ENCODE data around the gene WDR93.

WDR93 gene

GRCh38 chr15:89749951-89750559 lies 59.4 kb downstream of the WDR93 start:
- ChIA-PET CTCF (interaction anchor here (0.6 to 17.0 kb wide), 7 partner anchors 10 to 343 kb away, joined by 3 to 344 read pairs (median 4); no protein-coding TSS in a partner anchor), POLR2A (interaction anchor here (0.7 to 2.1 kb wide), 5 partner anchors 10 to 252 kb away, joined by 3 to 8 read pairs (median 3); partner anchors contain the start of gene AP3S2)
- Histone ChIP-seq H3K27ac (ENCODE audit: extremely low read depth, low read depth, low read length) (peak overlapping the region; percentile 77; the same call in 1 of the 2 replicates), H3K4me1 (ENCODE audit: control insufficient read depth, insufficient read depth, low read length) (peaks cover 8% of the 10 kb centered on the region; the same call in 1 of the 2 replicates), H3K36me3 (ENCODE audit: control insufficient read depth in 2 of 2, insufficient read depth in 1 of 2, low read length in 2 of 2) (no peaks in the 10 kb centered on the region; a peak in 1 of 3 replicates), H3K4me3 (ENCODE audit: low read depth, low read length) (peak overlapping the region; percentile 45), H3K9me3 (ENCODE audit: control insufficient read depth, insufficient read depth, low read depth, low read length) (no peaks in the 10 kb centered on the region)
- TF ChIP-seq ZNF350 (tag by site-specific recombination; IDR thresholded peaks at IDR 0.05) (no peak), ZNF530 (tag by site-specific recombination; IDR thresholded peaks at IDR 0.05; ENCODE audit: low read depth) (no peak), ZNF169 (tag by site-specific recombination; IDR thresholded peaks at IDR 0.05) (no peak)

DNA sequence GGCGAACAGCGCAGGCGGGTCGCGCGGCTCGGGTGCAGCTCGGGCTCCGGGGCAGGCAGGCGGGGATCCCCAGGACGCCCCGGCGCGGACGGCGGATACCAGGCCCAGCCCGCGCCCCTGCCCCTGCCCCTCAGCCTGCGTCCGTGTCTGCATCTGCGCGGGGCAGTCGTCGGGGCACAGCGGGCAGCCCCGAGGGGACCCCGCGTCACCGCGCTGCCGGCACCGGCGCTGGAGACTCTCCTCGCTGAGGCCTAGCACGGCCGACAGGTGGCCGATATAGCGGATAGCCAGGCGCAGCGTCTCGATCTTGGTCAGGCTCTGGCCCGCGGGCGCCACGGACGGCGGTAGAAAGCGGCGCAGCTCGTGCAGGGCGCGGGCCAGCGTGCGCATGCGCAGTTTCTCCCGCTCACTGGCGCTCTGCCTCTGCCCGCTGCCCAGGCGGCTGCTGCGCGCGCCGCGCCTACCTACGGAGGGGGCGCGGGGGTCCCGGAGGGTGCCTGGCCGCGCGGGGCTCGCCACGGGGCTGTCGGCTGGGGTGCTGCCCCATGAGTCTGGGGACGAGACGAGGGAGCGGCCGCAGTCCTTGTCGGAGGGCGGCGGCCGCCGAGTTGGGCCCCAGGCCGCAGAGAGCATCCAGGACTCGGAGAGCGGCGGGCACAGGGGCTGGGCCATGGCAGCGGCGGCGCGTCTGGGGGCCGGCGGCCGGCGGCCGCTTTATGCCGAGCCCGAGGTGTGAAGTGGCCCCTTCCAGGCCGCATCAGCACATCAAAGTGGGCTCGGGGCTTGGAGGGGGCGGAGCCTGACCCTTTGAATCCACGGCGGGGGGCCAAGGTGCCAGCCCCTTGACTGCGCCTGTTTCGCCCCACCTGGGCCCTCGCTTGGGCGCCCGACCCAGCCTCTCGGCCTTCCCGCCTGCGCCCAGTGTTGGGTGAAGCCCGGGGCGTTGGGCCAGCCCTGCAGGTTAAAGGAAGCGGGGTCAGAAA lies 60.2 kb downstream of the WDR93 start, which contains the start of gene MESP1:
Gene MESP1 (minus strand): TSS at position 690 of the 983 bp plus-strand sequence. CDS start 18 bp downstream, at position 672.
- ChIA-PET POLR2A (interaction anchor here (0.7 to 2.1 kb wide), 6 partner anchors 10 to 251 kb away, joined by 3 to 8 read pairs (median 3); partner anchors contain the start of gene AP3S2), CTCF (interaction anchor here (0.6 to 17.0 kb wide), 9 partner anchors 10 to 343 kb away, joined by 3 to 344 read pairs (median 4); no protein-coding TSS in a partner anchor)
- peak within 1 kb of the TSS; percentile 77; the same call in 1 of the 2 replicates for H3K27ac ChIP-seq (ENCODE audit: extremely low read depth, low read depth, low read length)
- peak within 1 kb of the TSS; percentile 54 for H3K4me3 ChIP-seq (ENCODE audit: low read depth, low read length)
- H3K9me3 ChIP-seq (ENCODE audit: control insufficient read depth, insufficient read depth, low read depth, low read length), result no peaks in the 10 kb centered on the region
- peaks cover 8% of the 10 kb centered on the region; the same call in 1 of the 2 replicates for H3K4me1 ChIP-seq (ENCODE audit: control insufficient read depth, insufficient read depth, low read length)
- H3K36me3 ChIP-seq (ENCODE audit: control insufficient read depth in 2 of 2, insufficient read depth in 1 of 2, low read length in 2 of 2), result no peaks in the 10 kb centered on the region; a peak in 1 of 3 replicates
- TF ChIP-seq ZNF302 (tag by site-specific recombination; IDR thresholded peaks at IDR 0.05; ENCODE audit: low read depth), result no peak
- TF ChIP-seq, protein P1, sequence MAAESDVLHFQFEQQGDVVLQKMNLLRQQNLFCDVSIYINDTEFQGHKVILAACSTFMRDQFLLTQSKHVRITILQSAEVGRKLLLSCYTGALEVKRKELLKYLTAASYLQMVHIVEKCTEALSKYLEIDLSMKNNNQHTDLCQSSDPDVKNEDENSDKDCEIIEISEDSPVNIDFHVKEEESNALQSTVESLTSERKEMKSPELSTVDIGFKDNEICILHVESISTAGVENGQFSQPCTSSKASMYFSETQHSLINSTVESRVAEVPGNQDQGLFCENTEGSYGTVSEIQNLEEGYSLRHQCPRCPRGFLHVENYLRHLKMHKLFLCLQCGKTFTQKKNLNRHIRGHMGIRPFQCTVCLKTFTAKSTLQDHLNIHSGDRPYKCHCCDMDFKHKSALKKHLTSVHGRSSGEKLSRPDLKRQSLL (tag by site-specific recombination; IDR thresholded peaks at IDR 0.05), result peak; percentile 77
- peak; percentile 97 for TF ChIP-seq SCRT2 (tag by site-specific recombination; IDR thresholded peaks at IDR 0.05)
- peak; percentile 38; the same call in 1 of the 2 replicates for TF ChIP-seq ZNF335 (tag by site-specific recombination; conservative IDR thresholded peaks at IDR 0.05)
- no peak for TF ChIP-seq ZNF76 (tag by site-specific recombination; IDR thresholded peaks at IDR 0.05; ENCODE audit: borderline replicate concordance, low read depth)
- TF ChIP-seq, protein P2, sequence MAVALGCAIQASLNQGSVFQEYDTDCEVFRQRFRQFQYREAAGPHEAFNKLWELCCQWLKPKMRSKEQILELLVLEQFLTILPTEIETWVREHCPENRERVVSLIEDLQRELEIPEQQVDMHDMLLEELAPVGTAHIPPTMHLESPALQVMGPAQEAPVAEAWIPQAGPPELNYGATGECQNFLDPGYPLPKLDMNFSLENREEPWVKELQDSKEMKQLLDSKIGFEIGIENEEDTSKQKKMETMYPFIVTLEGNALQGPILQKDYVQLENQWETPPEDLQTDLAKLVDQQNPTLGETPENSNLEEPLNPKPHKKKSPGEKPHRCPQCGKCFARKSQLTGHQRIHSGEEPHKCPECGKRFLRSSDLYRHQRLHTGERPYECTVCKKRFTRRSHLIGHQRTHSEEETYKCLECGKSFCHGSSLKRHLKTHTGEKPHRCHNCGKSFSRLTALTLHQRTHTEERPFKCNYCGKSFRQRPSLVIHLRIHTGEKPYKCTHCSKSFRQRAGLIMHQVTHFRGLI (tag by site-specific recombination; IDR thresholded peaks at IDR 0.05), result no peak; the same call in 1 of the 2 replicates
- TF ChIP-seq ZNF561 (tag by site-specific recombination; IDR thresholded peaks at IDR 0.05; ENCODE audit: borderline replicate concordance), result peak; percentile 75
- no peak for TF ChIP-seq REPIN1 (tag by site-specific recombination; IDR thresholded peaks at IDR 0.05; ENCODE audit: low read depth)
- peak; percentile 80 for TF ChIP-seq ZBTB8A (tag by site-specific recombination; IDR thresholded peaks at IDR 0.05)
- TF ChIP-seq ZNF423 (tag by site-specific recombination; IDR thresholded peaks at IDR 0.05), result no peak
- peak; percentile 68 for TF ChIP-seq ZSCAN30 (tag by site-specific recombination; IDR thresholded peaks at IDR 0.05)
- TF ChIP-seq GLI4 (tag by site-specific recombination; IDR thresholded peaks at IDR 0.05), result no peak
- TF ChIP-seq ZNF274 (IDR thresholded peaks at IDR 0.05; ENCODE audit: low read length), result no peak
- no peak for TF ChIP-seq ZNF274 (tag by site-specific recombination; IDR thresholded peaks at IDR 0.05; ENCODE audit: borderline replicate concordance)
- TF ChIP-seq, protein P3, sequence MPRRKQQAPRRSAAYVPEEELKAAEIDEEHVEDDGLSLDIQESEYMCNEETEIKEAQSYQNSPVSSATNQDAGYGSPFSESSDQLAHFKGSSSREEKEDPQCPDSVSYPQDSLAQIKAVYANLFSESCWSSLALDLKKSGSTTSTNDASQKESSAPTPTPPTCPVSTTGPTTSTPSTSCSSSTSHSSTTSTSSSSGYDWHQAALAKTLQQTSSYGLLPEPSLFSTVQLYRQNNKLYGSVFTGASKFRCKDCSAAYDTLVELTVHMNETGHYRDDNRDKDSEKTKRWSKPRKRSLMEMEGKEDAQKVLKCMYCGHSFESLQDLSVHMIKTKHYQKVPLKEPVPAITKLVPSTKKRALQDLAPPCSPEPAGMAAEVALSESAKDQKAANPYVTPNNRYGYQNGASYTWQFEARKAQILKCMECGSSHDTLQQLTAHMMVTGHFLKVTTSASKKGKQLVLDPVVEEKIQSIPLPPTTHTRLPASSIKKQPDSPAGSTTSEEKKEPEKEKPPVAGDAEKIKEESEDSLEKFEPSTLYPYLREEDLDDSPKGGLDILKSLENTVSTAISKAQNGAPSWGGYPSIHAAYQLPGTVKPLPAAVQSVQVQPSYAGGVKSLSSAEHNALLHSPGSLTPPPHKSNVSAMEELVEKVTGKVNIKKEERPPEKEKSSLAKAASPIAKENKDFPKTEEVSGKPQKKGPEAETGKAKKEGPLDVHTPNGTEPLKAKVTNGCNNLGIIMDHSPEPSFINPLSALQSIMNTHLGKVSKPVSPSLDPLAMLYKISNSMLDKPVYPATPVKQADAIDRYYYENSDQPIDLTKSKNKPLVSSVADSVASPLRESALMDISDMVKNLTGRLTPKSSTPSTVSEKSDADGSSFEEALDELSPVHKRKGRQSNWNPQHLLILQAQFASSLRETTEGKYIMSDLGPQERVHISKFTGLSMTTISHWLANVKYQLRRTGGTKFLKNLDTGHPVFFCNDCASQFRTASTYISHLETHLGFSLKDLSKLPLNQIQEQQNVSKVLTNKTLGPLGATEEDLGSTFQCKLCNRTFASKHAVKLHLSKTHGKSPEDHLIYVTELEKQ (tag by site-specific recombination; IDR thresholded peaks at IDR 0.05; ENCODE audit: borderline replicate concordance), result no peak
- no peak for TF ChIP-seq ZNF221 (tag by site-specific recombination; IDR thresholded peaks at IDR 0.05; ENCODE audit: borderline replicate concordance)
- TF ChIP-seq GLIS2 (tag by site-specific recombination; IDR thresholded peaks at IDR 0.05), result peak; percentile 63
- no peak for TF ChIP-seq ZNF830 (tag by site-specific recombination; IDR thresholded peaks at IDR 0.05; ENCODE audit: low read depth)
- TF ChIP-seq ZBTB17 (tag by site-specific recombination; IDR thresholded peaks at IDR 0.05), result peak; percentile 58; the same call in 1 of the 2 replicates
- TF ChIP-seq, protein P4, sequence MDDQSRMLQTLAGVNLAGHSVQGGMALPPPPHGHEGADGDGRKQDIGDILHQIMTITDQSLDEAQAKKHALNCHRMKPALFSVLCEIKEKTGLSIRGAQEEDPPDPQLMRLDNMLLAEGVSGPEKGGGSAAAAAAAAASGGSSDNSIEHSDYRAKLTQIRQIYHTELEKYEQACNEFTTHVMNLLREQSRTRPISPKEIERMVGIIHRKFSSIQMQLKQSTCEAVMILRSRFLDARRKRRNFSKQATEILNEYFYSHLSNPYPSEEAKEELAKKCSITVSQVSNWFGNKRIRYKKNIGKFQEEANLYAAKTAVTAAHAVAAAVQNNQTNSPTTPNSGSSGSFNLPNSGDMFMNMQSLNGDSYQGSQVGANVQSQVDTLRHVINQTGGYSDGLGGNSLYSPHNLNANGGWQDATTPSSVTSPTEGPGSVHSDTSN (CRISPR knock-in tag; IDR thresholded peaks at IDR 0.05), result peak; percentile 82
- no peak for TF ChIP-seq GLIS1 (tag by site-specific recombination; IDR thresholded peaks at IDR 0.05)
